Measurements from ENCODE around the gene MLLT10.

Gene MLLT10

DNA sequence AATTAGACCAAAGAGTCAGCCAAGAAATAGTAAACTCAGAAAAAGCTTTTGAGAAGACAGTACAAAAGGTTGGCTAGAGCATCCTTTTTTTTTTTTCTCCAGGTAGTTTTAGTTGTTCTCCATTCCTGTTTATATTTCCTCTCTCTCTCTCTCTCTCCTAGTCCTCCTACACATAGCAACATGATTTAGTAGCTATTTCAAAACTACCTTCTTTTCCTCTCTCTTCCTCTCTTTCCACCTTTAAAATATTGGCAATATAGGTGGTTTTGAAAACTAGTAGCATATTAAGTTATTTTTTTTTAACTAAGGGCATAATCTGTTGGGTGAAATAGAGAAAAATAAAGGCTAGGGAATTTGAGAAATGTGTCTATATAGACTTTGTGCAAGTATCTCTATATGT is 13.5 kb upstream of the MLLT10 start:
- H3K4me3 Mint-ChIP-seq, result peak overlapping the region; percentile 95
- H3K4me1 Mint-ChIP-seq, result peaks cover 72% of the 10 kb centered on the region
- DNase-seq, result no peak
- TF ChIP-seq, protein P1, sequence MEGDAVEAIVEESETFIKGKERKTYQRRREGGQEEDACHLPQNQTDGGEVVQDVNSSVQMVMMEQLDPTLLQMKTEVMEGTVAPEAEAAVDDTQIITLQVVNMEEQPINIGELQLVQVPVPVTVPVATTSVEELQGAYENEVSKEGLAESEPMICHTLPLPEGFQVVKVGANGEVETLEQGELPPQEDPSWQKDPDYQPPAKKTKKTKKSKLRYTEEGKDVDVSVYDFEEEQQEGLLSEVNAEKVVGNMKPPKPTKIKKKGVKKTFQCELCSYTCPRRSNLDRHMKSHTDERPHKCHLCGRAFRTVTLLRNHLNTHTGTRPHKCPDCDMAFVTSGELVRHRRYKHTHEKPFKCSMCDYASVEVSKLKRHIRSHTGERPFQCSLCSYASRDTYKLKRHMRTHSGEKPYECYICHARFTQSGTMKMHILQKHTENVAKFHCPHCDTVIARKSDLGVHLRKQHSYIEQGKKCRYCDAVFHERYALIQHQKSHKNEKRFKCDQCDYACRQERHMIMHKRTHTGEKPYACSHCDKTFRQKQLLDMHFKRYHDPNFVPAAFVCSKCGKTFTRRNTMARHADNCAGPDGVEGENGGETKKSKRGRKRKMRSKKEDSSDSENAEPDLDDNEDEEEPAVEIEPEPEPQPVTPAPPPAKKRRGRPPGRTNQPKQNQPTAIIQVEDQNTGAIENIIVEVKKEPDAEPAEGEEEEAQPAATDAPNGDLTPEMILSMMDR (IDR thresholded peaks at IDR 0.05), result no peak
- H3K9me3 Mint-ChIP-seq, result no peaks in the 10 kb centered on the region
- no peak overlapping the region for H3K27ac Mint-ChIP-seq
- H3K36me3 Mint-ChIP-seq (ENCODE audit: low read depth), result peaks cover 5% of the 10 kb centered on the region
- peaks cover 3% of the 10 kb centered on the region for H3K27me3 Mint-ChIP-seq (ENCODE audit: low read depth, poor library complexity)

DNA sequence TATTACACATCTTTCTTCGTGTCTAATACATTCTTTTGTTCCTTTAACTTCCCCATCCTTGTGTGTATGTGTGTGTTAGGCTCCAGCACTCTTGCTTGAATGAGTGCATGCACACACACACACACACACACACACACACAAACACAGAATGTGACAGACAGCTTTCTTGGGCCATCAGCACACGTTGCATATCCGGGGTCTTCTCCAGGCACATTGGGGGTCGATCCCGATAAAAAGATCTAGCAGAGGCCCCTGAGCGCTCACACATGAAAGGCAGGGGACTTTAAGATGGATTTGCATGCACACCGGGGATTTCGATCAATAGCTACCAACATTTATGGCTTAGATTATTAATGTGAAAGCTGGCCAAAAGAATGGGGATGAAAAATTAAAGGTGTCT is 13.1 kb upstream of the MLLT10 start:
- TF ChIP-seq, protein P1 (IDR thresholded peaks at IDR 0.05), result no peak
- no peak for DNase-seq
- H3K27me3 Mint-ChIP-seq (ENCODE audit: low read depth, poor library complexity), result no peaks in the 10 kb centered on the region
- H3K27ac Mint-ChIP-seq, result peak overlapping the region; percentile 86
- H3K9me3 Mint-ChIP-seq, result no peaks in the 10 kb centered on the region
- H3K36me3 Mint-ChIP-seq (ENCODE audit: low read depth), result peaks cover under 1% of the 10 kb centered on the region
- H3K4me1 Mint-ChIP-seq, result peaks cover 69% of the 10 kb centered on the region
- peak overlapping the region; percentile 95 for H3K4me3 Mint-ChIP-seq

DNA sequence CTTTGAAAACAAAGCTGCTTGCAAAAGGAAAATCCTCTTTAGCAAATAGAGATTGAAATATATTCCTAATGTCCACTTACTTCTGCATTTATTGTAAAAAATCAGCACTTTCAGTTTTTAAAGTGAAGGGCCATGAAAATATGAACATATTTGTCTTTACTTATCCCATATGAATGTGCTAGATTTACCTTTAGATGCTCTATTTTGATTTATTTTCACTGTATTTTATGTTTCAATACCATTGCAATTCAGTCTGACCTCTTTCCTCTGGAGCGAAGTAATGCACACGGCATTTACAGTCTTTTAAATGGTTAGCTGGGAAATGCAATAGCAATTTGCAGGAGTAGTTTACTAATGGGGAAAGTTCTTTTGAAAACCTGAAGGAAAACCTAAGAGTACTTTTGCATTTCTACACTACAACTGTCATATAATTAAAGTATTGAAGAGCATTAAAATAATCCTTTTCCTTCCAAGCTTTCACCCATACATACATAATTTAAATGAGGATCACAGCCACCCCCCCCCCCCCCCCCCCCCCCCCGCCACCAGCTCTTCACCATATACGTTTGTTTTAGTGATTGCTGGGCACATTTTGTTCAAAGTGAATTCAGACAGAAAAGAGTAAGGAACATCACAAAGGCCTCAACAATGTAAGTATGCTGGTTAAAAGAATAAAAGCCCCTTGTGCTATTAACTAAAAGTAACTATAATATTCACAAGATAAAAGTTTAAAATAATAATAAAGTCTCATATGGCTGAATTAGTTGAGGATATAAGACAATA is 12.1 kb upstream of the MLLT10 start:
- H3K4me1 Mint-ChIP-seq, result peaks cover 69% of the 10 kb centered on the region
- H3K27me3 Mint-ChIP-seq (ENCODE audit: low read depth, poor library complexity), result no peaks in the 10 kb centered on the region
- TF ChIP-seq, protein P1 (IDR thresholded peaks at IDR 0.05), result no peak
- H3K27ac Mint-ChIP-seq, result peak overlapping the region; percentile 57
- DNase-seq, result no peak
- peak overlapping the region; percentile 95 for H3K4me3 Mint-ChIP-seq
- no peaks in the 10 kb centered on the region for H3K36me3 Mint-ChIP-seq (ENCODE audit: low read depth)
- H3K9me3 Mint-ChIP-seq, result no peaks in the 10 kb centered on the region

DNA sequence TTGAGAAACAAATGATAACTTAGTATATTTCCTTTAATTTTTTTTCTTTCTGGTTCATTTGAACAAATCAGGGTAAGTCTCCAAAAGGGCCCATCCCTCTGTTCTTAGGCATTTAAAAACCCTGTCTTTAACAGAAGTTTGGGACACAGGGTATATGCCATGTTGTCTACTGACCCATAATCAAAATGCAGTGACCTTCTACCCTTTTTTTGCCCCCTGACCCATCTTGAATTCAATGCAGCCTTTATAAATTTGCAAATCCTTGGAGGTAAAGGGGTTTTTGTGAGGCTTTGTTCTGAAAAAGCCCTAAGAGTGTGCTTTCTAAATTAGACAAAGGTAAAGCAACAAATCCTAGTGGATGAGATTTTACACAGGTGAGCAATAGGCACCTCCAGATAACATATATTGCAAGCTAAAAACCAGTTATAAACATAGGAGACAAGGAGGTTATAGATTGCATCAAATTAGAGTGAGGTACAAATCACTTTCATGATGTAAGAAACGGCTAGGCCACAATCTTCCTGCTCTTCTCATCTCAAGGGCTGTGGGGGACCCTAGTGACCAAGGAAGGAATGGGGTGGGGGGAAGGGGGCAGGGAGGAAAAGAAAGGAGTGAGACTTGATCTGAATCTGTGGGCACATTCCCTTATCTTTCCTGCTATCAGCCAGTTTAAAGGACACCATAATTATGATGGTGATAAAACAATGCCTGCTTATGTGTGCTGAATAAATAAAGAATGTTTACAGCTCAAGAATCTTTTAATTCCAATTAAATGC is 11.2 kb upstream of the MLLT10 start:
- H3K4me3 Mint-ChIP-seq, result peak overlapping the region; percentile 95
- peaks cover 65% of the 10 kb centered on the region for H3K4me1 Mint-ChIP-seq
- H3K27ac Mint-ChIP-seq, result peak overlapping the region; percentile 99
- TF ChIP-seq, protein P1 (IDR thresholded peaks at IDR 0.05), result no peak
- DNase-seq, result no peak
- H3K9me3 Mint-ChIP-seq, result no peaks in the 10 kb centered on the region
- H3K27me3 Mint-ChIP-seq (ENCODE audit: low read depth, poor library complexity), result no peaks in the 10 kb centered on the region
- no peaks in the 10 kb centered on the region for H3K36me3 Mint-ChIP-seq (ENCODE audit: low read depth)

DNA sequence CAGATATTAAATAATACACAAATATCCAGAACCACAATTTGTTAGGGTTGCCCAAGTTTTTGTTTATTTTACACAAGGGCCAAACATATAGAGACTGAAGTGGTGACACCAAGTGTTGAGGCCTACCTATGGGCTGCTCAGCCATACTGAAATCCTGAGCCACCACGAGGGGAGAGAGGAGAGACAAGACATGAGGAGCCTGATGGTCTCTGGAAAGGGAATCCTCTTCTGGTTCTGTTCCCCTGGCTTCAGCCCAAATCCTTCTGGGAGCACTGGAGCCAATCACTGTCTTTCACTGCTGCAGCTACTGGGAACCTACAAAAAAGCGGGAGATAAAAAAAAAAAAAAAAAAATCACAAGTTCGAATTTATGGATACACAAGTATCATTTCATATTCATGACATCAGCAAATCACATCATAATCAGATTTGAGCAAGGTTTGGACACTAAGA is 10.4 kb upstream of the MLLT10 start:
- peaks cover 65% of the 10 kb centered on the region for H3K4me1 Mint-ChIP-seq
- DNase-seq, result no peak
- no peaks in the 10 kb centered on the region for H3K27me3 Mint-ChIP-seq (ENCODE audit: low read depth, poor library complexity)
- no peaks in the 10 kb centered on the region for H3K36me3 Mint-ChIP-seq (ENCODE audit: low read depth)
- peak overlapping the region; percentile 95 for H3K4me3 Mint-ChIP-seq
- TF ChIP-seq, protein P1 (IDR thresholded peaks at IDR 0.05), result no peak
- no peaks in the 10 kb centered on the region for H3K9me3 Mint-ChIP-seq
- H3K27ac Mint-ChIP-seq, result peak overlapping the region; percentile 99

Data from nephron progenitor cell (in vitro differentiated cells).